AG04450 (cell line): ENCODE data around the gene LRRC4. TPM values are rescaled to one million over a fixed set of nuclear protein-coding genes. Genes with fewer than 3 reads are reported as not detected.
A peak's percentile ranks its signal among the peaks of the same experiment; 100 is the strongest.

Experiments used
- CTCF ChIA-PET: fragments of 300-600, 350-600 bp; formaldehyde crosslinking; extraction: SDS; loops from one replicate; lab custom pipeline; 2022; ENCODE audit warnings: antibody characterized with exemption, inconsistent platforms; lab: Charles Lee
- POLR2A ChIA-PET: fragments of 350-600 bp; formaldehyde crosslinking; extraction: SDS; loops from one replicate; lab custom pipeline; 2021; ENCODE audit warnings: antibody characterized with exemption, inconsistent platforms; lab: Yijun Ruan, JAX
- DNase-seq: peaks from one replicate; pipeline ENCODE4 v3.0.0-alpha.2; 2011; ENCODE audit warnings: low read depth, low spot score
- H3K27ac ChIP-seq: one replicate; pipeline ENCODE4 v1.5.1; 2012; ENCODE audit warnings: low read depth, low read length, control low read depth
- H3K27me3 ChIP-seq: one replicate; pipeline ENCODE4 v1.6.0; 2012; ENCODE audit warnings: low read length; ENCODE audit not compliant: control insufficient read depth, insufficient read depth
- H3K4me3 ChIP-seq: 2 replicates; pipeline ENCODE4 v1.5.1; 2011; ENCODE audit warnings: mild to moderate bottlenecking, low read depth, low read length, control low read depth
- H3K9me3 ChIP-seq: 2 replicates; pipeline ENCODE4 v1.5.1; 2012; ENCODE audit warnings: low read length; ENCODE audit not compliant: control insufficient read depth, insufficient read depth
- polyA plus RNA-seq: library from polyadenylated mRNA; depleted of rRNA; stranded (reverse); fragments of >200 nt; gene quantifications from 2 replicates; pipeline ENCODE4 v1.2.3, GENCODE V29; 2011
- TF ChIP-seq, protein P1 (sequence below): IDR thresholded peaks from 2 replicates; pipeline ENCODE4 v1.5.1; 2011; ENCODE audit warnings: low read depth, low read length, control low read depth, inconsistent platforms

LRRC4 gene
- polyA plus RNA-seq, 1 experiment, result 0.35 TPM

GRCh38 chr7:128029405-128029995 is 1.7 kb downstream of the LRRC4 start:
- CTCF ChIA-PET, result interaction anchor here (0.6 to 1.3 kb wide), 3 partner anchors 10 to 322 kb away, joined by 3 to 10 read pairs (median 4); no protein-coding TSS in a partner anchor
- no peaks in the 10 kb centered on the region for H3K27me3 ChIP-seq
- H3K27ac ChIP-seq, result no peak overlapping the region
- H3K9me3 ChIP-seq, result no peaks in the 10 kb centered on the region; the same call in 1 of the 2 replicates
- no peak for DNase-seq
- no peak overlapping the region for H3K4me3 ChIP-seq
- TF ChIP-seq, protein P1, sequence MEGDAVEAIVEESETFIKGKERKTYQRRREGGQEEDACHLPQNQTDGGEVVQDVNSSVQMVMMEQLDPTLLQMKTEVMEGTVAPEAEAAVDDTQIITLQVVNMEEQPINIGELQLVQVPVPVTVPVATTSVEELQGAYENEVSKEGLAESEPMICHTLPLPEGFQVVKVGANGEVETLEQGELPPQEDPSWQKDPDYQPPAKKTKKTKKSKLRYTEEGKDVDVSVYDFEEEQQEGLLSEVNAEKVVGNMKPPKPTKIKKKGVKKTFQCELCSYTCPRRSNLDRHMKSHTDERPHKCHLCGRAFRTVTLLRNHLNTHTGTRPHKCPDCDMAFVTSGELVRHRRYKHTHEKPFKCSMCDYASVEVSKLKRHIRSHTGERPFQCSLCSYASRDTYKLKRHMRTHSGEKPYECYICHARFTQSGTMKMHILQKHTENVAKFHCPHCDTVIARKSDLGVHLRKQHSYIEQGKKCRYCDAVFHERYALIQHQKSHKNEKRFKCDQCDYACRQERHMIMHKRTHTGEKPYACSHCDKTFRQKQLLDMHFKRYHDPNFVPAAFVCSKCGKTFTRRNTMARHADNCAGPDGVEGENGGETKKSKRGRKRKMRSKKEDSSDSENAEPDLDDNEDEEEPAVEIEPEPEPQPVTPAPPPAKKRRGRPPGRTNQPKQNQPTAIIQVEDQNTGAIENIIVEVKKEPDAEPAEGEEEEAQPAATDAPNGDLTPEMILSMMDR, result no peak
- POLR2A ChIA-PET, result no interaction called here

DNA sequence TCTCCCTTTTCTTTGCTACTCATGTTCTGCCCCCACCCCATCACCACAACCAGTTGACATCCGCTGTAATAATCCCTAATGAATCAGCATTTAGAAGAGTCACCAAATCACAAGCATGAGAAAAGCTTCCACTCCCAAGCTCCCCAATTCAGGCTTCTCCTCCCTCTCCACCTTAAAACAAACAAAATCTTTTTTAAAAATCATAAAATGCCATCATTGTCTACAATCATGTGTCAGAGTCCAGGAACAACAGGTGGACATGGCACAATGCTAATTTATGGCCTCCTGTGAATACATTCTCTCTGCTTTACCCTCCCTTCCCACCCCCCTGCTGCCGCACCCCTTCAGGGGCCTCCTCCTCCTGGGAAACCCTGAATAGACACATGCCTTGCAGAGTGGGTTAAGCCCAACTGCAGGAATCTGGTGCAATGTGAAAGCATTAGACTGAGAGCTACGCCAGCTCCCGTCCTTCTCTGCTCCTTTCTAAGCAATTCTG is 3.7 kb downstream of the LRRC4 start:
- POLR2A ChIA-PET, result no interaction called here
- H3K4me3 ChIP-seq, result no peak overlapping the region
- no peaks in the 10 kb centered on the region for H3K27me3 ChIP-seq
- DNase-seq, result no peak
- CTCF ChIA-PET, result interaction anchor here (0.6 to 1.3 kb wide), 4 partner anchors 17 to 468 kb away, joined by 3 to 7 read pairs (median 5); no protein-coding TSS in a partner anchor
- no peak overlapping the region for H3K27ac ChIP-seq
- TF ChIP-seq, protein P1, result no peak
- H3K9me3 ChIP-seq, result no peaks in the 10 kb centered on the region; the same call in 1 of the 2 replicates

GRCh38 chr7:128026551-128026950 is 4.7 kb downstream of the LRRC4 start:
- H3K9me3 ChIP-seq, result no peaks in the 10 kb centered on the region; the same call in 1 of the 2 replicates
- no peak overlapping the region for H3K4me3 ChIP-seq
- no peak overlapping the region for H3K27ac ChIP-seq
- TF ChIP-seq, protein P1, result no peak
- ChIA-PET POLR2A (no interaction called here), CTCF (interaction anchor here (0.8 to 1.3 kb wide), 3 partner anchors 24 to 318 kb away, joined by 3 read pairs; no protein-coding TSS in a partner anchor)
- H3K27me3 ChIP-seq, result no peaks in the 10 kb centered on the region
- no peak for DNase-seq

DNA sequence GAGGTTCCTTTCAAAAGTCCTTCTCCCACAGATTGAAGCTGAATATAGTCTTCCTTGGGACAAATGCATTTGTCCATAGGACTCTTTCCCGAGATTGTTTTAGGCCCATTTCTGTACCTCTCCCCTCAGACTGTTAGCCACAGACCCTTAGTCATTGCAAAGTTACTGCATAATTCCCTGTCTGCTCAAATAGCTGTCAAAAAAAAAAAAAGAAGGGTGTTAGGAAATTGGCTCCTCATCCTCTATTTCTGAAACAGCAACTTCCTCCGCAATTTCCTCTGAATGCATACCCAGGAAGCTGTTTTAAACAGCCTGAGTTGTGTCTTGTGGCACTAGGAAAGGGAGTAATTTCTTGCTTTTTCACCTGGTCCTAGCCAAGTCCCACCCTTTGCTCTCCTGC is 5.4 kb downstream of the LRRC4 start:
- no peaks in the 10 kb centered on the region; the same call in 1 of the 2 replicates for H3K9me3 ChIP-seq
- TF ChIP-seq, protein P1, result no peak
- ChIA-PET CTCF (interaction anchor here (1.6 kb wide), 1 partner anchor 318 kb away, joined by 6 read pairs; no protein-coding TSS in a partner anchor), POLR2A (no interaction called here)
- H3K4me3 ChIP-seq, result no peak overlapping the region
- DNase-seq, result no peak
- H3K27ac ChIP-seq, result peak overlapping the region; percentile 3
- H3K27me3 ChIP-seq, result no peaks in the 10 kb centered on the region

DNA sequence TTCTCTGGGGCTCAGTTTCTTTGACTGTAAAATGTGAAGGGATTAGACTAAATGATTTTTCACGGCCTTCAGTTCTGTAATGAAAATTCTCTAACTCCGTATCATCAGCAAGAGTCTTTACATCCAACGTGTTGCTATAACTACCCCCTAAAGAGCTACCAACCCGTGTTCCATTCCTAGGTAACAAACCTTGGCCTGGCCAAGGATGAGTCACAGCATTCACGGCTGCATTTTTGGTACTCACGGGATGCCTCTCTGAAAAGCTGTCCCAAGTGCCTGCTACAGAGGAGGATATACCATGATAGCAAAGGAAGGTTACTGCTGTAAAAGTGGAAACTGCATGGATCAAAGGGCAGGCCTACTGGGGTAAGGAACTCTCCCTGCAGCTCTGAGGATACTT is 5.9 kb downstream of the LRRC4 start:
- no peak for DNase-seq
- Histone ChIP-seq H3K4me3 (no peak overlapping the region), H3K27me3 (no peaks in the 10 kb centered on the region), H3K27ac (peak overlapping the region; percentile 3), H3K9me3 (no peaks in the 10 kb centered on the region; the same call in 1 of the 2 replicates)
- ChIA-PET CTCF (interaction anchor here (1.6 kb wide), 1 partner anchor 317 kb away, joined by 6 read pairs; no protein-coding TSS in a partner anchor), POLR2A (no interaction called here)
- TF ChIP-seq, protein P1, result no peak
